SJSA1 (cell line): Measurements from ENCODE around the gene LSAMP. TPM values are rescaled to one million over a fixed set of nuclear protein-coding genes. Genes with fewer than 3 reads are reported as not detected.
A peak's percentile ranks its signal among the peaks of the same experiment; 100 is the strongest.

ENCODE experiments used
- DNase-seq, 2 experiments: peaks; one replicate each; pipeline ENCODE4 v3.0.0-alpha.2; 2015 to 2020; ENCODE audit warnings: low spot score in 2 of 2, low read depth in 1 of 2
- H3K27ac ChIP-seq: fragments of 250-450 bp; sonication (Bioruptor Pico); 2 replicates; pipeline ENCODE4 v1.5.1; 2020; ENCODE audit warnings: mild to moderate bottlenecking, moderate library complexity
- H3K27me3 ChIP-seq: fragments of 250-450 bp; sonication (Bioruptor Pico); replicated peaks from 2 replicates; pipeline ENCODE4 v1.5.1; 2020; ENCODE audit warnings: mild to moderate bottlenecking, moderate library complexity
- H3K36me3 ChIP-seq: fragments of 250-450 bp; sonication (Bioruptor Pico); 2 replicates; pipeline ENCODE4 v1.5.1; 2020; ENCODE audit warnings: mild to moderate bottlenecking
- H3K4me1 ChIP-seq: fragments of 250-450 bp; sonication (Bioruptor Pico); replicated peaks from 2 replicates; pipeline ENCODE4 v1.6.1; 2021; ENCODE audit warnings: mild to moderate bottlenecking
- H3K4me3 ChIP-seq: fragments of 250-450 bp; sonication (Bioruptor Pico); 2 replicates; pipeline ENCODE4 v1.5.1; 2020; ENCODE audit warnings: mild to moderate bottlenecking
- H3K9me3 ChIP-seq: fragments of 250-450 bp; sonication (Bioruptor Pico); replicated peaks from 2 replicates; pipeline ENCODE4 v1.5.1; 2020; ENCODE audit warnings: mild to moderate bottlenecking
- total RNA-seq: library from RNA; depleted of rRNA; stranded (reverse); fragments of >200 nt; shearing (Covaris generic); gene quantifications from 2 replicates; pipeline ENCODE4 v1.2.3, GENCODE V29; 2014

LSAMP gene
- total RNA-seq, 1 experiment from 2014 or later: not detected

GRCh38 chr3:115980709-115981108, 464.6 kb downstream of the LSAMP start:
- Histone ChIP-seq H3K4me1 (peaks cover 2% of the 10 kb centered on the region), H3K4me3 (no peak overlapping the region), H3K9me3 (no peaks in the 10 kb centered on the region), H3K27ac (no peak overlapping the region), H3K36me3 (no peaks in the 10 kb centered on the region), H3K27me3 (0 out of 2 replicates have a peak, but pooled peaks cover 3% of the 10 kb centered on the region)
- no peak for DNase-seq

GRCh38 chr3:115977866-115978265, 467.4 kb downstream of the LSAMP start:
- 0 out of 2 replicates have a peak, but pooled peaks cover 3% of the 10 kb centered on the region for H3K27me3 ChIP-seq
- no peaks in the 10 kb centered on the region for H3K36me3 ChIP-seq
- no peak overlapping the region for H3K27ac ChIP-seq
- no peak for DNase-seq
- no peak overlapping the region for H3K4me3 ChIP-seq
- H3K9me3 ChIP-seq: no peaks in the 10 kb centered on the region
- H3K4me1 ChIP-seq: peaks cover 13% of the 10 kb centered on the region

- DNase-seq: no peak
- no peak overlapping the region for H3K27ac ChIP-seq
- H3K4me3 ChIP-seq: no peak overlapping the region
- 0 out of 2 replicates have a peak, but pooled peaks cover 3% of the 10 kb centered on the region for H3K27me3 ChIP-seq
- peaks cover 13% of the 10 kb centered on the region for H3K4me1 ChIP-seq
- H3K9me3 ChIP-seq: no peaks in the 10 kb centered on the region
- no peaks in the 10 kb centered on the region for H3K36me3 ChIP-seq
Observed at GRCh38 chr3:115975796-115976195, 469.5 kb downstream of the LSAMP start.

- peak in 1 of 2 experiments; percentile 41 for DNase-seq
- Histone ChIP-seq H3K4me3 (no peak overlapping the region), H3K27ac (no peak overlapping the region), H3K36me3 (no peaks in the 10 kb centered on the region), H3K9me3 (no peaks in the 10 kb centered on the region), H3K4me1 (peaks cover 13% of the 10 kb centered on the region), H3K27me3 (0 out of 2 replicates have a peak, but pooled peaks cover 2% of the 10 kb centered on the region)
Observed at GRCh38 chr3:115975353-115975752, 469.9 kb downstream of the LSAMP start.

- no peaks in the 10 kb centered on the region for H3K9me3 ChIP-seq
- no peak for DNase-seq
- 0 out of 2 replicates have a peak, but pooled peaks cover 5% of the 10 kb centered on the region for H3K27me3 ChIP-seq
- H3K27ac ChIP-seq: no peak overlapping the region
- no peak overlapping the region for H3K4me3 ChIP-seq
- no peaks in the 10 kb centered on the region for H3K36me3 ChIP-seq
- peaks cover 13% of the 10 kb centered on the region for H3K4me1 ChIP-seq
Observed at GRCh38 chr3:115974940-115975339, 470.3 kb downstream of the LSAMP start.

GRCh38 chr3:115968871-115969270, 476.4 kb downstream of the LSAMP start:
- no peaks in the 10 kb centered on the region for H3K4me1 ChIP-seq
- no peaks in the 10 kb centered on the region for H3K36me3 ChIP-seq
- H3K27me3 ChIP-seq: peaks cover 5% of the 10 kb centered on the region; the same call in 1 of the 2 replicates
- DNase-seq: no peak
- H3K4me3 ChIP-seq: no peak overlapping the region
- no peaks in the 10 kb centered on the region for H3K9me3 ChIP-seq
- no peak overlapping the region for H3K27ac ChIP-seq

GRCh38 chr3:115961380-115961779, 483.9 kb downstream of the LSAMP start:
- no peaks in the 10 kb centered on the region for H3K4me1 ChIP-seq
- no peak for DNase-seq
- no peaks in the 10 kb centered on the region for H3K9me3 ChIP-seq
- H3K4me3 ChIP-seq: no peak overlapping the region
- H3K36me3 ChIP-seq: no peaks in the 10 kb centered on the region
- H3K27me3 ChIP-seq: peaks cover 3% of the 10 kb centered on the region; the same call in 1 of the 2 replicates
- H3K27ac ChIP-seq: no peak overlapping the region

- Histone ChIP-seq H3K9me3 (no peaks in the 10 kb centered on the region), H3K4me1 (no peaks in the 10 kb centered on the region), H3K36me3 (no peaks in the 10 kb centered on the region), H3K27ac (no peak overlapping the region), H3K27me3 (peaks cover 3% of the 10 kb centered on the region; the same call in 1 of the 2 replicates), H3K4me3 (no peak overlapping the region)
- no peak for DNase-seq
Observed at GRCh38 chr3:115960799-115961198, 484.5 kb downstream of the LSAMP start.

GRCh38 chr3:115958526-115958925, 486.8 kb downstream of the LSAMP start:
- Histone ChIP-seq H3K36me3 (no peaks in the 10 kb centered on the region), H3K4me1 (no peaks in the 10 kb centered on the region), H3K27ac (no peak overlapping the region), H3K4me3 (no peak overlapping the region), H3K27me3 (0 out of 2 replicates have a peak, but pooled peaks cover 3% of the 10 kb centered on the region), H3K9me3 (no peaks in the 10 kb centered on the region)
- no peak for DNase-seq

GRCh38 chr3:115947325-115947724, 498.0 kb downstream of the LSAMP start:
- H3K4me3 ChIP-seq: no peak overlapping the region
- no peaks in the 10 kb centered on the region for H3K36me3 ChIP-seq
- H3K9me3 ChIP-seq: no peaks in the 10 kb centered on the region
- H3K27me3 ChIP-seq: no peaks in the 10 kb centered on the region
- no peaks in the 10 kb centered on the region for H3K4me1 ChIP-seq
- no peak overlapping the region for H3K27ac ChIP-seq
- DNase-seq: no peak

GRCh38 chr3:115943579-115943978, 501.7 kb downstream of the LSAMP start:
- H3K4me3 ChIP-seq: no peak overlapping the region
- no peaks in the 10 kb centered on the region for H3K36me3 ChIP-seq
- no peak overlapping the region for H3K27ac ChIP-seq
- no peaks in the 10 kb centered on the region for H3K27me3 ChIP-seq
- H3K9me3 ChIP-seq: no peaks in the 10 kb centered on the region
- H3K4me1 ChIP-seq: no peaks in the 10 kb centered on the region
- DNase-seq: no peak

- Histone ChIP-seq H3K4me1 (no peaks in the 10 kb centered on the region), H3K27ac (no peak overlapping the region), H3K36me3 (no peaks in the 10 kb centered on the region), H3K27me3 (no peaks in the 10 kb centered on the region), H3K9me3 (no peaks in the 10 kb centered on the region), H3K4me3 (no peak overlapping the region)
- no peak for DNase-seq
Observed at GRCh38 chr3:115937054-115937453, 508.2 kb downstream of the LSAMP start.

- Histone ChIP-seq H3K27ac (no peak overlapping the region), H3K4me3 (no peak overlapping the region), H3K27me3 (no peaks in the 10 kb centered on the region), H3K36me3 (no peaks in the 10 kb centered on the region), H3K4me1 (no peaks in the 10 kb centered on the region), H3K9me3 (no peaks in the 10 kb centered on the region)
- DNase-seq: no peak
Observed at GRCh38 chr3:115932807-115933206, 512.5 kb downstream of the LSAMP start.

GRCh38 chr3:115931581-115931980, 513.7 kb downstream of the LSAMP start:
- no peaks in the 10 kb centered on the region for H3K4me1 ChIP-seq
- no peaks in the 10 kb centered on the region for H3K27me3 ChIP-seq
- H3K36me3 ChIP-seq: no peaks in the 10 kb centered on the region
- no peak overlapping the region for H3K27ac ChIP-seq
- no peak for DNase-seq
- no peaks in the 10 kb centered on the region for H3K9me3 ChIP-seq
- no peak overlapping the region for H3K4me3 ChIP-seq

GRCh38 chr3:115930922-115931321, 514.4 kb downstream of the LSAMP start:
- no peak overlapping the region for H3K4me3 ChIP-seq
- DNase-seq: no peak
- H3K9me3 ChIP-seq: no peaks in the 10 kb centered on the region
- no peaks in the 10 kb centered on the region for H3K4me1 ChIP-seq
- no peaks in the 10 kb centered on the region for H3K27me3 ChIP-seq
- no peak overlapping the region for H3K27ac ChIP-seq
- no peaks in the 10 kb centered on the region for H3K36me3 ChIP-seq
